Heart right ventricle (tissue), 16 donors: ENCODE results near the gene ERBB3. TPM values are rescaled to one million over a fixed set of nuclear protein-coding genes. Genes with fewer than 3 reads are reported as not detected.

ENCODE experiments used
- ATAC-seq, 8 donors: fragments of 200-7000 bp; cut with Tn5 transposase; one replicate each; pipeline ENCODE4 v1.9.1; 2020; ENCODE audit warnings: mild to moderate bottlenecking in 8 of 8, moderate library complexity in 8 of 8, moderate number of reproducible peaks in 1 of 8
- DNase-seq, 2 donors: peaks; one replicate each; pipeline ENCODE4 v3.0.0-alpha.2; 2020
- H3K27ac ChIP-seq, 10 donors: fragments of 200-600 bp; sonication (generic) in 2 of 10; one replicate each; pipeline versions ENCODE4 v1.5.0 to v1.8.0; 2020 to 2022; ENCODE audit warnings: mild to moderate bottlenecking in 3 of 10
- H3K27me3 ChIP-seq, 7 donors: fragments of 200-600 bp; one replicate each; pipeline ENCODE4 v1.8.0; 2021 to 2022; ENCODE audit warnings: mild to moderate bottlenecking in 2 of 7
- H3K36me3 ChIP-seq, 9 donors: fragments of 200-600 bp; sonication (generic) in 1 of 9; one replicate each; pipeline versions ENCODE4 v1.5.0 to v1.8.0; 2020 to 2022; ENCODE audit warnings: mild to moderate bottlenecking in 2 of 9
- H3K4me1 ChIP-seq, 9 donors: fragments of 200-600 bp; sonication (generic) in 1 of 9; one replicate each; pipeline versions ENCODE4 v1.5.0 to v1.8.0; 2020 to 2022; ENCODE audit warnings: mild to moderate bottlenecking in 4 of 9
- H3K4me3 ChIP-seq, 10 donors: fragments of 200-600 bp; sonication (generic) in 2 of 10; one replicate each; pipeline versions ENCODE4 v1.5.0 to v1.8.0; 2020 to 2022; ENCODE audit warnings: mild to moderate bottlenecking in 7 of 10, moderate library complexity in 2 of 10
- H3K9me3 ChIP-seq, 11 donors: fragments of 200-600 bp in 10 of 11; sonication (generic) in 2 of 11; one replicate each; pipeline versions ENCODE4 v1.5.0 to v1.8.0; 2013 to 2022; ENCODE audit warnings: mild to moderate bottlenecking in 2 of 11, control low read depth in 1 of 11, moderate library complexity in 1 of 11
- WGBS, 2 donors: extraction: QIAGEN DNeasy Blood & Tissue Kit; methylation state at CpG; one replicate each; pipeline ENCODE4 v1.1.7; 2013; ENCODE audit warnings: inconsistent platforms in 1 of 2; 5-methylcytosine and 5-hydroxymethylcytosine counted together
- intact Hi-C, 10 donors: fragments of 100-400 bp; cut with DNase I; formaldehyde crosslinking; loops; one replicate each; pipeline versions ENCODE4 v1.11.1 to v1.14.2; 2022
- polyA plus RNA-seq, 2 donors: library from polyadenylated mRNA; stranded (reverse); fragments of 200-250 nt; gene quantifications; one replicate each; pipeline ENCODE4 v1.2.3, GENCODE V29; 2013
- total RNA-seq, 10 donors: library from RNA; stranded (reverse); fragmentation: NEBNext Ultra II Directional in 3 of 10; extraction: Animal tissue kit (Norgen Biotek cat#: 25700) in 3 of 10; gene quantifications; one replicate each; pipeline versions ENCODE4 v1.2.1 to v1.2.4, GENCODE V29; 2021 to 2023
- TF ChIP-seq, protein P1 (sequence below), 9 donors: fragments of 200-600 bp; sonication (generic) in 2 of 9; IDR thresholded peaks; one replicate each; pipeline versions ENCODE4 v1.5.0 to v1.8.0; 2021 to 2022; ENCODE audit warnings: antibody characterized with exemption in 9 of 9, mild to moderate bottlenecking in 5 of 9, moderate library complexity in 1 of 9
- donor health status: Arrhythmogenic right ventricular cardiomyopathy.
- donor health status: ischemic (EF 13 %, LVEDD 7.1; RV severe dilation, severe dysfunction).
- donor health status: healthy with polysubstance abuse.
- donor health status: DM: no; HTN: yes; CAD: no.
- donor health status: DM: no; HTN: no; CAD: no.
- donor health status: ischemic (EF 25% LVEDD 6.9; RV normal size, moderate dysfunction).
- donor health status: ischemic (EF 25% LVEDD 5.7; RV mildly dilated, moderate dysfunction).
- donor health status: healthy.
- donor health status: DM: yes; HTN: yes; CAD: no.
- donor health status: Ischemic cardiomyopathy.
- donor health status: ischemic (EF 35%, LVEDD 5.7; RV mildly dilated, moderate dysfunction).
- donor health status: nonischemic (EF 11% LVEDD 7.7; RV severe dilation, severe dysfunction).
- donor health status: DM: yes; HTN: yes; CAD: no.
- donor health status: PGD.
- donor health status: ischemic (EF 29% LVEDD 5.4; RV normal size, mild dysfunction).
- donor health status: nonischemic (EF 23%, LVEDD 6.1; RV moderate dilation, normal function).

Gene ERBB3
- total and polyA plus RNA-seq, 12 donors: 0.80 to 7.8 (median 2.9) TPM

DNA sequence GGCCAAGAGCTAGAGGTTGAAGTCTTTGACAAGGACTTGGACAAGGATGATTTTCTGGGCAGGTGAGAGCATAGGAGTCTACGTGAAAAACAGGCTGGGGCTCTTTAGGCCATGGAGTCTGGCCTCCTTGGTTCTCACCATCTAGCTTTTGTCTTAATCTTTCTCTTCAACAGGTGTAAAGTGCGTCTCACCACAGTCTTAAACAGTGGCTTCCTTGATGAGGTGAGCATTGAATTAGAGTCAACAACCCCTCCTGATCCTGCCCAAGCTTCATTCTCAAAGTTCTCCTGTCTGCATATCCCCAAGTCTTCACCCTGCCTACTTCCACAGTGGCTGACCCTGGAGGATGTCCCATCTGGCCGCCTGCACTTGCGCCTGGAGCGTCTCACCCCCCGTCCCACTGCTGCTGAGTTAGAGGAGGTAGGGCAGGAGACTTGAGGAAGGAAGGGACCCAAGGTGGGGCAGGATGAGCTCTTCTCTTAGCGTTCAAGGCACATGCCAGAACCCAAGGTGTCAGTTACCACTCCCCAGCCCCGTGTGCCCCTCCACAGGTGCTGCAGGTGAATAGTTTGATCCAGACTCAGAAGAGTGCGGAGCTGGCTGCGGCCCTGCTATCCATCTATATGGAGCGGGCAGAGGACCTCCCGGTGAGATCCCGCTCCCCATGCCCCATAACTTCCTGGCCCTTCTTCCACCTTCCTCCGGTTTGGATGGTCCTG lies 58.0 kb downstream of the ERBB3 start:
- ATAC-seq (peak in 1 of 8 donors; percentile 27), DNase-seq (no peak)
- Histone ChIP-seq H3K4me3 (no peak overlapping the region), H3K9me3 (no peaks in the 10 kb centered on the region), H3K27me3 (no peaks in the 10 kb centered on the region), H3K27ac (no peak overlapping the region), H3K4me1 (peaks cover 0 to 14% (median 2%) of the 10 kb centered on the region in 9 donors), H3K36me3 (peaks cover 0 to 100% (median 80%) of the 10 kb centered on the region in 9 donors)
- 93 to 94% methylated on average over 14 of the region's 14 CpGs for WGBS, 2 donors
- TF ChIP-seq, protein P1, sequence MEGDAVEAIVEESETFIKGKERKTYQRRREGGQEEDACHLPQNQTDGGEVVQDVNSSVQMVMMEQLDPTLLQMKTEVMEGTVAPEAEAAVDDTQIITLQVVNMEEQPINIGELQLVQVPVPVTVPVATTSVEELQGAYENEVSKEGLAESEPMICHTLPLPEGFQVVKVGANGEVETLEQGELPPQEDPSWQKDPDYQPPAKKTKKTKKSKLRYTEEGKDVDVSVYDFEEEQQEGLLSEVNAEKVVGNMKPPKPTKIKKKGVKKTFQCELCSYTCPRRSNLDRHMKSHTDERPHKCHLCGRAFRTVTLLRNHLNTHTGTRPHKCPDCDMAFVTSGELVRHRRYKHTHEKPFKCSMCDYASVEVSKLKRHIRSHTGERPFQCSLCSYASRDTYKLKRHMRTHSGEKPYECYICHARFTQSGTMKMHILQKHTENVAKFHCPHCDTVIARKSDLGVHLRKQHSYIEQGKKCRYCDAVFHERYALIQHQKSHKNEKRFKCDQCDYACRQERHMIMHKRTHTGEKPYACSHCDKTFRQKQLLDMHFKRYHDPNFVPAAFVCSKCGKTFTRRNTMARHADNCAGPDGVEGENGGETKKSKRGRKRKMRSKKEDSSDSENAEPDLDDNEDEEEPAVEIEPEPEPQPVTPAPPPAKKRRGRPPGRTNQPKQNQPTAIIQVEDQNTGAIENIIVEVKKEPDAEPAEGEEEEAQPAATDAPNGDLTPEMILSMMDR (IDR thresholded peaks at IDR 0.05): no peak
- intact Hi-C loops: no loop called here

DNA sequence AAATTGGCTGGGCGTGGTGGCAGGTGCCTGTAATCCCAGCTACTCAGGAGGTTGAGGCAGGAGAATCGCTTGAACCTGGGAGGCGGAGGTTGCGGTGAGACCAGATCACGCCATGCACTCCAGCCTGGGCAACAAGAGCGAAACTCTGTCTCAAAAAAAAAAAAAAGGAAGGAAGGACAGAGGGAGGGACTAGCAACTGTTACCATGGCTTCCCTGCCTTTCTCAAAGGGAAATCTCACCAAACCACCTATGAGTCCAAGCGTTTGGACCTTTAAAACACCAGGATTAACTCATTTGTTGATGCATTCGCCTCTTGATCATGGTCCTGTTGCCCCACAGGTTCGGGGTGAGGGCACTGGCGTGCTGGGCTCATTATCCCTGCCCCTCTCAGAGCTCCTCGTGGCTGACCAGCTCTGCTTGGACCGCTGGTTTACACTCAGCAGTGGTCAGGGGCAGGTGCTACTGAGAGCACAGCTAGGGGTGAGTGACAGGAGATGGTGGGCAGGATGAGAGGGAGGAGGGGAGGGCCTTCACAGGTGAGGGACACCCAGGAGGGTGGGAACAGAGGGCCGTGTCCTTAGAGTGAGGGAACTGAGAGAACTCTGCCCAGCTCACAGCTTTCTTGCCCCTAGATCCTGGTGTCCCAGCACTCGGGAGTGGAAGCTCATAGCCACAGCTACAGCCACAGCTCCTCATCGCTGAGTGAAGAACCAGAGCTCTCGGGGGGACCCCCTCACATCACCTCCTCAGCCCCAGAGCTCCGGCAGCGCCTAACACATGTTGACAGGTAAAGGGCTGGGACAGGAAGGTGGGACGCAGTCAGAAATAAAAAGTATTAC lies 62.2 kb downstream of the ERBB3 start:
- Histone ChIP-seq H3K4me3 (no peak overlapping the region), H3K9me3 (no peaks in the 10 kb centered on the region), H3K4me1 (peaks cover 8 to 51% (median 30%) of the 10 kb centered on the region in 9 donors), H3K27me3 (no peaks in the 10 kb centered on the region), H3K27ac (peak overlapping the region in 8 of 10 donors; percentile 11 to 91 (median 80)), H3K36me3 (peaks cover 0 to 83% (median 57%) of the 10 kb centered on the region in 9 donors)
- intact Hi-C loops: loop anchor here in 1 of 10 donors (2.0 kb wide), 1 partner anchor 13 kb away; the partner anchor contains the start of gene ESYT1
- ATAC-seq (peak in 1 of 8 donors; percentile 19), DNase-seq (no peak)
- TF ChIP-seq, protein P1 (IDR thresholded peaks at IDR 0.05): no peak
- 89 to 90% methylated on average over 19 of the region's 19 CpGs for WGBS, 2 donors

DNA sequence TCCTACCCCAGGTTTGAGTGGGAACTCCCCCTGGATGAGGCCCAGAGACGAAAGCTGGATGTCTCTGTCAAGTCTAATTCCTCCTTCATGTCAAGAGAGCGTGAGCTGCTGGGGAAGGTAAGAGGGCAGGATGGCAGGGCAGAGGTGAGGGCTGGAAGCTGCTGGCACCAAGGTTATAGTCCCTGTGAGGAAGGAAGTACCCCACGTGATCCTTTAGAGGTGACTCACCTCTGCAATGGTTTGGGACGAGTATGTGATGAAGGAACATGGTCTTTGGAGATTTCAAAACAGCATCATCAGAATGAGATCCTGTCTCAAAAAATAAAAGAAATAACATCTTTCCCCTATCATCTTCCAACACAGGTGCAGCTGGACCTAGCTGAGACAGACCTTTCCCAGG lies 63.3 kb downstream of the ERBB3 start:
- H3K27me3 ChIP-seq: no peaks in the 10 kb centered on the region
- WGBS, 2 donors: 73 to 76% methylated on average over 4 of the region's 4 CpGs
- H3K4me3 ChIP-seq: no peak overlapping the region
- peaks cover 0 to 73% (median 48%) of the 10 kb centered on the region in 9 donors for H3K36me3 ChIP-seq
- H3K27ac ChIP-seq: peak overlapping the region; percentile 68 to 91 (median 82)
- TF ChIP-seq, protein P1 (IDR thresholded peaks at IDR 0.05): no peak
- no peak for ATAC-seq
- H3K9me3 ChIP-seq: no peaks in the 10 kb centered on the region
- no peak for DNase-seq
- H3K4me1 ChIP-seq: peaks cover 8 to 55% (median 35%) of the 10 kb centered on the region in 9 donors
- intact Hi-C loops: loop anchor here in 1 of 10 donors (2.0 kb wide), 1 partner anchor 14 kb away; the partner anchor contains the start of gene ESYT1

DNA sequence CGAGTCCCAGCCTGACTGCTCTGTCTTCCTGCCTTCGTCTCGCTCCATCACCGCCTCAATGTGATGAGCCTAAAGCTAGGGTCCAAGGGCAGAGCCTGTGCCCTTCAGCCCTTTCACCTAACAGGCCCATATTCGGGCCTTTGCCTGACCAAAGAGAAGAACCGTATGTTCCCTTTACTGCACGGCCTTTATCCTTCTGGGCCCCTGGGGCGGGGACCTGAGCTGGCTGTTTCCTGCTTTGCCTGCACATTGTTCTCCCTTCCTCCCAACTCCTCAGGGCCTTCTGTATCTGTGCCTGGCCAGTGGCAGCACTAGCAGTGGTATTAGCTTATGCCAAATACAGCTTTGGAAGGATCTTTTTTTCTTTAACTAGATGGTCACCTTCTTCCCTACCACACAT lies 63.9 kb downstream of the ERBB3 start:
- H3K4me1 ChIP-seq: peaks cover 8 to 55% (median 35%) of the 10 kb centered on the region in 9 donors
- no peak overlapping the region for H3K4me3 ChIP-seq
- peaks cover 0 to 66% (median 45%) of the 10 kb centered on the region in 9 donors for H3K36me3 ChIP-seq
- H3K27ac ChIP-seq: peak overlapping the region; percentile 68 to 91 (median 82)
- intact Hi-C loops: loop anchor here in 1 of 10 donors (2.0 kb wide), 1 partner anchor 15 kb away; the partner anchor contains the start of gene ESYT1
- DNase-seq (peak; percentile 46 to 58), ATAC-seq (peak; percentile 30 to 90 (median 84))
- no peaks in the 10 kb centered on the region for H3K9me3 ChIP-seq
- TF ChIP-seq, protein P1 (IDR thresholded peaks at IDR 0.05): no peak
- WGBS, 2 donors: 63 to 64% methylated on average over 8 of the region's 8 CpGs
- no peaks in the 10 kb centered on the region for H3K27me3 ChIP-seq
